AG09309 (cell line): ENCODE measurements around the gene ITCH.
"Not testable (repeated sequence)": the region's sequence is repeated elsewhere in the genome, so short reads cannot be mapped to it uniquely, and the experiment has no call there.

ENCODE experiments used
- DNase-seq: peaks from one replicate; pipeline ENCODE4 v3.0.0-alpha.2; 2010; ENCODE audit warnings: low read depth
- H3K4me3 ChIP-seq: 2 replicates; pipeline ENCODE4 v1.5.1; 2011; ENCODE audit warnings: mild to moderate bottlenecking, low read depth, low read length, moderate library complexity; ENCODE audit not compliant: control insufficient read depth
- CTCF ChIP-seq: IDR thresholded peaks from 2 replicates; pipeline ENCODE4 v1.5.1; 2011; ENCODE audit warnings: mild to moderate bottlenecking, low read depth, low read length, inconsistent platforms; ENCODE audit not compliant: insufficient read depth, control insufficient read depth; ENCODE audit errors: missing control alignments

The ITCH gene

GRCh38 chr20:34433391-34433790, 70.3 kb downstream of the ITCH start:
- TF ChIP-seq CTCF, result no peak
- H3K4me3 ChIP-seq, result no peak overlapping the region
- no peak for DNase-seq

GRCh38 chr20:34435589-34435988, 72.5 kb downstream of the ITCH start:
- no peak for DNase-seq
- H3K4me3 ChIP-seq, result no peak overlapping the region
- TF ChIP-seq CTCF, result no peak

GRCh38 chr20:34437330-34437986, 74.4 kb downstream of the ITCH start:
- no peak for TF ChIP-seq CTCF
- no peak overlapping the region for H3K4me3 ChIP-seq
- no peak for DNase-seq

GRCh38 chr20:34439168-34439567, 76.1 kb downstream of the ITCH start:
- DNase-seq, result no peak
- no peak overlapping the region for H3K4me3 ChIP-seq
- no peak for TF ChIP-seq CTCF

GRCh38 chr20:34441423-34441822, 78.3 kb downstream of the ITCH start:
- not testable (repeated sequence) for DNase-seq, H3K4me3 ChIP-seq

- no peak for TF ChIP-seq CTCF
- no peak overlapping the region for H3K4me3 ChIP-seq
- no peak for DNase-seq
These were observed 80.5 kb downstream of the ITCH start for GRCh38 chr20:34443546-34443945.

- DNase-seq, result no peak
- H3K4me3 ChIP-seq, result no peak overlapping the region
- TF ChIP-seq CTCF, result no peak
These were observed 82.3 kb downstream of the ITCH start for GRCh38 chr20:34445177-34446065.
